ENCODE results near the gene TTC32. TPM values are rescaled to one million over a fixed set of nuclear protein-coding genes. Genes with fewer than 3 reads are reported as not detected.

TTC32 gene
- 5.9 and 8.5 TPM in 2 replicates for total RNA-seq

GRCh38 chr2:19901442-19902215 lies at the start of gene TTC32:
TTC32 (minus strand) TSS chr2:19901983; CDS start chr2:19901854, 129 bp downstream.

Other genes with a start within 250 kb of the TTC32 start
- 10.4 and 13.9 TPM in 2 replicates for gene WDR35, start 88.1 kb upstream of the TTC32 start, total RNA-seq
- 0.77 and 1.6 TPM in 2 replicates for gene MATN3, start 110.7 kb upstream of the TTC32 start, total RNA-seq
- gene LAPTM4A, start 149.6 kb upstream of the TTC32 start, total RNA-seq = 208 and 219 TPM in 2 replicates

Data from bronchial smooth muscle cell (primary cell).